H9 (cell line): ENCODE data around the gene STIM2. TPM values are rescaled to one million over a fixed set of nuclear protein-coding genes. Genes with fewer than 3 reads are reported as not detected.
A peak's percentile ranks its signal among the peaks of the same experiment; 100 is the strongest.
"Not testable (repeated sequence)": the region's sequence is repeated elsewhere in the genome, so short reads cannot be mapped to it uniquely, and the experiment has no call there.

Source experiments
- DNase-seq: peaks from one replicate; pipeline ENCODE4 v3.0.0-alpha.2; 2017
- H2AFZ ChIP-seq: one replicate; pipeline ENCODE4 v1.6.1; 2013; ENCODE audit warnings: mild to moderate bottlenecking, low read length, control low read depth, moderate library complexity
- H2AK5ac ChIP-seq: 2 replicates; pipeline ENCODE4 v1.6.1; 2013; ENCODE audit warnings: low read length, control low read depth, mixed read lengths; ENCODE audit not compliant: insufficient read length
- H2BK120ac ChIP-seq: one replicate; pipeline ENCODE4 v1.6.1; 2013; ENCODE audit warnings: low read depth, mild to moderate bottlenecking, low read length, control low read depth, inconsistent platforms; ENCODE audit not compliant: poor library complexity, severe bottlenecking
- H2BK12ac ChIP-seq: 2 replicates; pipeline ENCODE4 v1.6.1; 2013; ENCODE audit warnings: low read length, control low read depth, mixed read lengths, low read depth; ENCODE audit not compliant: insufficient read length
- H2BK15ac ChIP-seq: 2 replicates; pipeline ENCODE4 v1.6.1; 2013; ENCODE audit warnings: low read depth, low read length, control low read depth
- H2BK20ac ChIP-seq: one replicate; pipeline ENCODE4 v1.6.1; 2013; ENCODE audit warnings: low read depth, mild to moderate bottlenecking, low read length, control low read depth, inconsistent platforms; ENCODE audit not compliant: poor library complexity, severe bottlenecking
- H2BK5ac ChIP-seq: 2 replicates; pipeline ENCODE4 v1.6.1; 2013; ENCODE audit warnings: low read length, control low read depth, mixed read lengths; ENCODE audit not compliant: insufficient read length
- H3K14ac ChIP-seq: 2 replicates; pipeline ENCODE4 v1.6.1; 2013; ENCODE audit warnings: low read length, control low read depth; ENCODE audit not compliant: insufficient read depth
- H3K18ac ChIP-seq: 2 replicates; pipeline ENCODE4 v1.6.1; 2013; ENCODE audit warnings: low read depth, mild to moderate bottlenecking, mixed read lengths, low read length, control low read depth; ENCODE audit not compliant: insufficient read length
- H3K23ac ChIP-seq: 2 replicates; pipeline ENCODE4 v1.6.1; 2013; ENCODE audit warnings: low read length, control low read depth, mixed read lengths, low read depth; ENCODE audit not compliant: insufficient read length
- H3K23me2 ChIP-seq: 2 replicates; pipeline ENCODE4 v1.6.1; 2013; ENCODE audit warnings: low read depth, mild to moderate bottlenecking, mixed read lengths, low read length, control low read depth; ENCODE audit not compliant: insufficient read length, poor library complexity, severe bottlenecking
- H3K27ac ChIP-seq: 2 replicates; pipeline ENCODE4 v1.5.1; 2013; ENCODE audit warnings: low read length, control low read depth, mixed read lengths, low read depth; ENCODE audit not compliant: insufficient read length
- H3K27me3 ChIP-seq: 2 replicates; pipeline ENCODE4 v1.6.1; 2013; ENCODE audit warnings: low read length, control low read depth, inconsistent platforms; ENCODE audit not compliant: insufficient read depth
- H3K4ac ChIP-seq: 2 replicates; pipeline ENCODE4 v1.6.1; 2013; ENCODE audit warnings: low read depth, mild to moderate bottlenecking, control low read depth, inconsistent platforms, low read length, moderate library complexity
- H3K4me1 ChIP-seq: 2 replicates; pipeline ENCODE4 v1.6.1; 2013; ENCODE audit warnings: low read length, control low read depth, inconsistent platforms; ENCODE audit not compliant: insufficient read depth
- H3K4me2 ChIP-seq: 2 replicates; pipeline ENCODE4 v1.6.1; 2013; ENCODE audit warnings: low read length, control low read depth, mixed read lengths; ENCODE audit not compliant: insufficient read length, insufficient read depth
- H3K56ac ChIP-seq: 2 replicates; pipeline ENCODE4 v1.6.1; 2013; ENCODE audit warnings: low read depth, mild to moderate bottlenecking, mixed read lengths, low read length, control low read depth; ENCODE audit not compliant: insufficient read length
- H3K79me1 ChIP-seq: 2 replicates; pipeline ENCODE4 v1.6.1; 2013; ENCODE audit warnings: low read depth, mild to moderate bottlenecking, moderate library complexity, low read length, control low read depth, inconsistent platforms; ENCODE audit not compliant: insufficient read depth, poor library complexity, severe bottlenecking
- H3K79me2 ChIP-seq: 2 replicates; pipeline ENCODE4 v1.6.1; 2013; ENCODE audit warnings: low read length, control low read depth, inconsistent platforms; ENCODE audit not compliant: insufficient read depth
- H3K9ac ChIP-seq: 2 replicates; pipeline ENCODE4 v1.6.1; 2013; ENCODE audit warnings: low read length, control low read depth, mixed read lengths; ENCODE audit not compliant: insufficient read length; ENCODE audit errors: extremely low read depth
- H3K9me3 ChIP-seq: one replicate; pipeline ENCODE4 v1.6.1; 2013; ENCODE audit warnings: low read depth, low read length, inconsistent platforms; ENCODE audit not compliant: control insufficient read depth
- H3T11ph ChIP-seq: one replicate; pipeline ENCODE4 v1.6.1; 2013; ENCODE audit warnings: mild to moderate bottlenecking, low read length, control low read depth, inconsistent platforms
- H4K20me1 ChIP-seq: one replicate; pipeline ENCODE4 v1.6.1; 2013; ENCODE audit not compliant: control insufficient read depth, insufficient read length, insufficient read depth
- H4K5ac ChIP-seq: 2 replicates; pipeline ENCODE4 v1.6.1; 2013; ENCODE audit warnings: low read depth, mild to moderate bottlenecking, mixed read lengths, low read length, control low read depth; ENCODE audit not compliant: insufficient read length
- H4K8ac ChIP-seq: replicated peaks from 2 replicates; pipeline ENCODE4 v1.6.1; 2013; ENCODE audit warnings: low read length, control low read depth, mixed read lengths, low read depth; ENCODE audit not compliant: insufficient read length
- H4K91ac ChIP-seq: 2 replicates; pipeline ENCODE4 v1.6.1; 2013; ENCODE audit warnings: low read depth, mild to moderate bottlenecking, moderate library complexity, mixed read lengths, low read length, control low read depth; ENCODE audit not compliant: insufficient read length
- H3K27ac Mint-ChIP-seq, 3 experiments: 2 replicates in 2 of 3; 3 replicates in 1 of 3; pipeline ENCODE4 v1.8.0; 2020 to 2021; ENCODE audit warnings: mixed read lengths in 3 of 3, mild to moderate bottlenecking in 1 of 3, moderate library complexity in 1 of 3
- H3K27me3 Mint-ChIP-seq: 2 replicates; pipeline ENCODE4 v1.8.0; 2021; ENCODE audit warnings: low read depth, mild to moderate bottlenecking, moderate library complexity, mixed read lengths
- H3K36me3 Mint-ChIP-seq, 3 experiments: 2 replicates in 2 of 3; 3 replicates in 1 of 3; pipeline ENCODE4 v1.8.0; 2020 to 2021; ENCODE audit warnings: low read depth in 3 of 3, mixed read lengths in 3 of 3; ENCODE audit not compliant: insufficient read depth in 1 of 3
- H3K4me1 Mint-ChIP-seq, 2 experiments: 2 replicates each; pipeline ENCODE4 v1.8.0; 2020; ENCODE audit warnings: mixed read lengths in 2 of 2
- H3K4me3 Mint-ChIP-seq, 2 experiments: 2 replicates in 1 of 2; 3 replicates in 1 of 2; pipeline ENCODE4 v1.8.0; 2020 to 2021; ENCODE audit warnings: mild to moderate bottlenecking in 2 of 2, mixed read lengths in 2 of 2, moderate library complexity in 1 of 2
- H3K9me3 Mint-ChIP-seq, 2 experiments: 2 replicates in 1 of 2; 3 replicates in 1 of 2; pipeline ENCODE4 v1.8.0; 2020; ENCODE audit warnings: mild to moderate bottlenecking in 2 of 2, mixed read lengths in 2 of 2, moderate library complexity in 1 of 2
- CTCF ChIP-seq: fragments of 200-600 bp; sonication (generic); conservative IDR thresholded peaks from 3 replicates; pipeline ENCODE4 v1.8.0; 2021; ENCODE audit warnings: antibody characterized with exemption, mild to moderate bottlenecking
- WGBS: extraction: QIAGEN DNeasy Blood & Tissue Kit; methylation state at CpG from one replicate; pipeline ENCODE4 v1.1.7; 2013; ENCODE audit warnings: missing lambda C conversion rate, low lambda C conversion rate, mixed read lengths; ENCODE audit not compliant: insufficient read length; ENCODE audit errors: extremely low coverage; 5-methylcytosine and 5-hydroxymethylcytosine counted together
- total RNA-seq: library from RNA; stranded (reverse); gene quantifications from 2 replicates; pipeline ENCODE4 v1.2.1, GENCODE V29; 2021

STIM2 gene
- total RNA-seq, 1 experiment from 2014 or later, result 26.2 TPM

GRCh38 chr4:26964994-26965393 is 104.4 kb downstream of the STIM2 start:
- Histone ChIP-seq H3K79me1 (no peaks in the 10 kb centered on the region), H3K79me2 (no peaks in the 10 kb centered on the region), H2BK12ac (no peak overlapping the region), H3K4me1 (peaks cover 2% of the 10 kb centered on the region; the same call in 1 of the 2 replicates), H2AFZ (no peak overlapping the region), H3K23ac (no peak overlapping the region), H3K4me2 (no peak overlapping the region), H3K23me2 (no peaks in the 10 kb centered on the region), H3K9me3 (no peaks in the 10 kb centered on the region), H3K56ac (no peak overlapping the region), H2BK5ac (no peak overlapping the region), H4K91ac (no peak overlapping the region), H3K27me3 (no peaks in the 10 kb centered on the region), H2AK5ac (no peak overlapping the region), H3K4ac (no peak overlapping the region), H2BK120ac (no peak overlapping the region), H3K18ac (no peak overlapping the region), H4K5ac (no peak overlapping the region), H3K9ac (no peak overlapping the region), H2BK20ac (no peak overlapping the region), H3K14ac (no peak overlapping the region), H4K8ac (no peak overlapping the region), H3T11ph (no peak overlapping the region), H2BK15ac (no peak overlapping the region), H4K20me1 (no peaks in the 10 kb centered on the region), H3K27ac (no peak overlapping the region)
- DNase-seq, result no peak
- TF ChIP-seq CTCF, result no peak
- peaks cover 15 to 20% of the 10 kb centered on the region in 2 experiments for H3K4me1 Mint-ChIP-seq
- no peaks in the 10 kb centered on the region for H3K36me3 Mint-ChIP-seq
- H3K9me3 Mint-ChIP-seq, result no peaks in the 10 kb centered on the region
- no CpG with 5 or more reads among the region's 1 CpG for WGBS
- no peak overlapping the region for H3K4me3 Mint-ChIP-seq
- no peaks in the 10 kb centered on the region for H3K27me3 Mint-ChIP-seq
- H3K27ac Mint-ChIP-seq, result no peak overlapping the region

GRCh38 chr4:26975464-26976181 is 115.0 kb downstream of the STIM2 start:
- H2BK15ac ChIP-seq, H3K23ac ChIP-seq, H3K23me2 ChIP-seq, H2BK120ac ChIP-seq, H3K4me1 Mint-ChIP-seq, H2BK12ac ChIP-seq, H3K9ac ChIP-seq, H2BK5ac ChIP-seq, H2AK5ac ChIP-seq, H3K4me3 Mint-ChIP-seq, H3K27ac Mint-ChIP-seq, H3K9me3 Mint-ChIP-seq, H3K27me3 Mint-ChIP-seq, H3K27me3 ChIP-seq, H4K5ac ChIP-seq, H2BK20ac ChIP-seq, H3K18ac ChIP-seq, H3T11ph ChIP-seq, H3K4ac ChIP-seq, H3K27ac ChIP-seq, H3K79me1 ChIP-seq, H2AFZ ChIP-seq, H3K79me2 ChIP-seq, H3K9me3 ChIP-seq, H3K36me3 Mint-ChIP-seq, H4K20me1 ChIP-seq, H4K8ac ChIP-seq, H3K14ac ChIP-seq, H4K91ac ChIP-seq, H3K4me2 ChIP-seq, H3K56ac ChIP-seq, H3K4me1 ChIP-seq: not testable (repeated sequence)
- DNase-seq, result peak; percentile 62
- WGBS, result no CpG with 5 or more reads among the region's 12 CpGs
